Ovary (tissue), 3 donors: ENCODE results near the gene DLG5.

Source experiments
- CTCF ChIP-seq, 3 donors: fragments of 450-650 bp in 2 of 3; fragments of 200-600 bp in 1 of 3; IDR thresholded peaks; one replicate each; pipeline versions ENCODE4 v1.5.1 to v1.8.0; 2016 to 2022; ENCODE audit warnings: antibody characterized with exemption in 3 of 3, mild to moderate bottlenecking in 1 of 3
- EP300 ChIP-seq: sonication (generic); formaldehyde crosslinking; IDR thresholded peaks from one replicate; pipeline ENCODE4 v1.6.1; 2017; ENCODE audit warnings: antibody characterized with exemption
- POLR2A ChIP-seq: fragments of 450-650 bp; IDR thresholded peaks from one replicate; pipeline ENCODE4 v1.6.1; 2017; ENCODE audit warnings: antibody characterized with exemption, mild to moderate bottlenecking, moderate library complexity
- donor health status: DM: no; HTN: no; CAD: no.

GRCh38 chr10:77849039-77849664 lies 77.4 kb downstream of the DLG5 start:
- TF ChIP-seq CTCF (IDR thresholded peaks at IDR 0.05) (no peak), POLR2A (no peak), EP300 (no peak)
